22Rv1 (cell line): ENCODE measurements around the gene ANKRA2.

ENCODE experiments used
- H3K27ac ChIP-seq: fragments of 450-650 bp; 2 replicates; pipeline ENCODE4 v1.5.1; 2017
- CTCF ChIP-seq: fragments of 450-650 bp; IDR thresholded peaks from 2 replicates; pipeline ENCODE4 v1.5.1; 2017; ENCODE audit warnings: mild to moderate bottlenecking
- ZFX ChIP-seq: fragments of 450-650 bp; IDR thresholded peaks from 2 replicates; pipeline ENCODE4 v1.6.1; 2017; ENCODE audit warnings: antibody characterized with exemption, borderline replicate concordance

The ANKRA2 gene

GRCh38 chr5:73587923-73588322 lies 22.5 kb upstream of the ANKRA2 start:
- no peak overlapping the region for H3K27ac ChIP-seq
- TF ChIP-seq ZFX: no peak
- no peak for TF ChIP-seq CTCF

GRCh38 chr5:73582285-73583145 lies 17.1 kb upstream of the ANKRA2 start:
- H3K27ac ChIP-seq: no peak overlapping the region
- TF ChIP-seq ZFX (no peak), CTCF (no peak)

GRCh38 chr5:73565969-73566547 lies 619 bp upstream of the ANKRA2 start:
- peak overlapping the region; percentile 68 for H3K27ac ChIP-seq
- TF ChIP-seq ZFX: no peak
- TF ChIP-seq CTCF: no peak

- peak overlapping the region; percentile 68 for H3K27ac ChIP-seq
These were observed 764 bp downstream of the ANKRA2 start for GRCh38 chr5:73564675-73565074.

GRCh38 chr5:73564018-73564417 lies 1.4 kb downstream of the ANKRA2 start:
- no peak for TF ChIP-seq ZFX
- no peak for TF ChIP-seq CTCF
- 0 out of 2 replicates have a peak overlapping the region, but pooled peaks have one; percentile 68 for H3K27ac ChIP-seq

More at GRCh38 chr5:73564675-73565074, 764 bp downstream of the ANKRA2 start:
- TF ChIP-seq ZFX (no peak), CTCF (no peak)

- TF ChIP-seq ZFX (no peak), CTCF (no peak)
- no peak overlapping the region for H3K27ac ChIP-seq
These were observed 6.5 kb downstream of the ANKRA2 start for GRCh38 chr5:73558950-73559349.

GRCh38 chr5:73552642-73553041 lies 12.8 kb downstream of the ANKRA2 start:
- H3K27ac ChIP-seq: peak overlapping the region; percentile 25; the same call in 1 of the 2 replicates
- TF ChIP-seq CTCF (no peak), ZFX (no peak)
